MM.1S (cell line): ENCODE measurements around the gene TUBA4B.

ENCODE experiments used
- DNase-seq: peaks from one replicate; pipeline ENCODE4 v3.0.0-alpha.2; 2015
- H2AFZ ChIP-seq: fragments of 300-600 bp; sonication (generic); 2 replicates; pipeline ENCODE4 v1.6.0; 2016; ENCODE audit warnings: antibody characterized with exemption, low read length
- H3F3A ChIP-seq: fragments of 300-600 bp; sonication (generic); 2 replicates; pipeline ENCODE4 v1.6.1; 2016; ENCODE audit warnings: mild to moderate bottlenecking, antibody characterized with exemption, low read length, moderate library complexity, mixed read lengths; ENCODE audit not compliant: insufficient read depth
- H3K27ac ChIP-seq: fragments of 300-600 bp; sonication (generic); 2 replicates; pipeline ENCODE4 v1.5.1; 2016; ENCODE audit warnings: mild to moderate bottlenecking, low read length
- H3K27me3 ChIP-seq: fragments of 300-600 bp; sonication (generic); replicated peaks from 2 replicates; pipeline ENCODE4 v1.6.0; 2016; ENCODE audit warnings: low read length; ENCODE audit not compliant: insufficient read depth
- H3K36me3 ChIP-seq: fragments of 300-600 bp; sonication (generic); replicated peaks from 2 replicates; pipeline ENCODE4 v1.6.1; 2016; ENCODE audit warnings: mild to moderate bottlenecking, low read length, mixed read lengths; ENCODE audit not compliant: insufficient read depth
- H3K4me1 ChIP-seq: fragments of 300-600 bp; sonication (generic); 2 replicates; pipeline ENCODE4 v1.6.1; 2016; ENCODE audit warnings: low read length, mixed read lengths
- H3K4me2 ChIP-seq: fragments of 300-600 bp; sonication (generic); 2 replicates; pipeline ENCODE4 v1.6.0; 2016; ENCODE audit warnings: low read depth, low read length
- H3K4me3 ChIP-seq: fragments of 300-600 bp; sonication (generic); 2 replicates; pipeline ENCODE4 v1.5.1; 2016; ENCODE audit warnings: low read length, mixed read lengths
- H3K79me2 ChIP-seq: fragments of 300-600 bp; sonication (generic); 2 replicates; pipeline ENCODE4 v1.6.1; 2016; ENCODE audit warnings: mixed run types, low read length, mixed read lengths
- H3K9ac ChIP-seq: fragments of 300-600 bp; sonication (generic); 2 replicates; pipeline ENCODE4 v1.6.1; 2016; ENCODE audit warnings: low read length, mixed read lengths
- H3K9me2 ChIP-seq: fragments of 300-600 bp; sonication (generic); replicated peaks from 2 replicates; pipeline ENCODE4 v1.6.1; 2016; ENCODE audit warnings: mild to moderate bottlenecking, low read length, mixed read lengths; ENCODE audit not compliant: insufficient read depth
- H3K9me3 ChIP-seq: fragments of 300-600 bp; sonication (generic); replicated peaks from 2 replicates; pipeline ENCODE4 v1.6.1; 2016; ENCODE audit warnings: mild to moderate bottlenecking, low read length, mixed read lengths; ENCODE audit not compliant: insufficient read depth
- H4K20me1 ChIP-seq: fragments of 300-600 bp; sonication (generic); 2 replicates; pipeline ENCODE4 v1.6.1; 2016; ENCODE audit warnings: mild to moderate bottlenecking, low read length, moderate library complexity, mixed read lengths; ENCODE audit not compliant: insufficient read depth
- EZH2 ChIP-seq: fragments of 300-600 bp; sonication (generic); optimal IDR thresholded peaks from 2 replicates; pipeline ENCODE3; 2017; ENCODE audit warnings: low read depth, mild to moderate bottlenecking, antibody characterized with exemption, low read length, mixed read lengths
- EZH2phosphoT487 ChIP-seq: fragments of 300-600 bp; sonication (generic); IDR thresholded peaks from 2 replicates; pipeline ENCODE4 v1.6.1; 2018; ENCODE audit warnings: antibody characterized with exemption, low read length
- TF ChIP-seq, protein P1 (sequence below): fragments of 300-600 bp; sonication (generic); IDR thresholded peaks from 2 replicates; pipeline ENCODE4 v1.5.1; 2016; ENCODE audit warnings: antibody characterized with exemption, low read length, mixed read lengths

The TUBA4B gene

DNA sequence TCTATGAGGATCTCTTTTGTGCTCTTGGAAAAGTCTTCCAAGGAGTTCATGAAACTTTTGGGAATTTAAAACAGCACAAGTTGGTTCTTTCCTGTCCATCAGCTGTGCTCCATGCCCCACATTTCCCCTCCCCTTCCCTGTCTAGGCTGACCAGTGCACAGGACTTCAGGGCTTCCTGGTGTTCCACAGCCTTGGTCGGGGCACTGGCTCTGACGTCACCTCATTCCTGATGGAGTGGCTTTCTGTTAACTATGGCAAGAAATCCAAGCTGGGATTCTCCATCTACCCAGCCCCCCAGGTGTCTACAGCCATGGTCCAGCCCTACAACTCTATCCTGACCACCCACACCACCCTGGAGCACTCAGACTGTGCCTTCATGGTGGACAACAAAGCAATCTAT lies 18.0 kb downstream of the TUBA4B start:
- no peaks in the 10 kb centered on the region for H3K9me3 ChIP-seq
- H2AFZ ChIP-seq, result no peak overlapping the region
- H3K79me2 ChIP-seq, result no peaks in the 10 kb centered on the region
- H3K9ac ChIP-seq, result no peak overlapping the region
- no peaks in the 10 kb centered on the region for H4K20me1 ChIP-seq
- H3K27me3 ChIP-seq, result no peaks in the 10 kb centered on the region
- no peak overlapping the region for H3K4me2 ChIP-seq
- no peaks in the 10 kb centered on the region for H3F3A ChIP-seq
- H3K9me2 ChIP-seq, result no peaks in the 10 kb centered on the region
- no peaks in the 10 kb centered on the region for H3K36me3 ChIP-seq
- TF ChIP-seq, protein P1, sequence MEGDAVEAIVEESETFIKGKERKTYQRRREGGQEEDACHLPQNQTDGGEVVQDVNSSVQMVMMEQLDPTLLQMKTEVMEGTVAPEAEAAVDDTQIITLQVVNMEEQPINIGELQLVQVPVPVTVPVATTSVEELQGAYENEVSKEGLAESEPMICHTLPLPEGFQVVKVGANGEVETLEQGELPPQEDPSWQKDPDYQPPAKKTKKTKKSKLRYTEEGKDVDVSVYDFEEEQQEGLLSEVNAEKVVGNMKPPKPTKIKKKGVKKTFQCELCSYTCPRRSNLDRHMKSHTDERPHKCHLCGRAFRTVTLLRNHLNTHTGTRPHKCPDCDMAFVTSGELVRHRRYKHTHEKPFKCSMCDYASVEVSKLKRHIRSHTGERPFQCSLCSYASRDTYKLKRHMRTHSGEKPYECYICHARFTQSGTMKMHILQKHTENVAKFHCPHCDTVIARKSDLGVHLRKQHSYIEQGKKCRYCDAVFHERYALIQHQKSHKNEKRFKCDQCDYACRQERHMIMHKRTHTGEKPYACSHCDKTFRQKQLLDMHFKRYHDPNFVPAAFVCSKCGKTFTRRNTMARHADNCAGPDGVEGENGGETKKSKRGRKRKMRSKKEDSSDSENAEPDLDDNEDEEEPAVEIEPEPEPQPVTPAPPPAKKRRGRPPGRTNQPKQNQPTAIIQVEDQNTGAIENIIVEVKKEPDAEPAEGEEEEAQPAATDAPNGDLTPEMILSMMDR, result no peak
- TF ChIP-seq EZH2 (no peak), EZH2phosphoT487 (no peak)
- H3K4me1 ChIP-seq, result no peaks in the 10 kb centered on the region
- no peak for DNase-seq
- no peak overlapping the region for H3K27ac ChIP-seq
- H3K4me3 ChIP-seq, result no peak overlapping the region

DNA sequence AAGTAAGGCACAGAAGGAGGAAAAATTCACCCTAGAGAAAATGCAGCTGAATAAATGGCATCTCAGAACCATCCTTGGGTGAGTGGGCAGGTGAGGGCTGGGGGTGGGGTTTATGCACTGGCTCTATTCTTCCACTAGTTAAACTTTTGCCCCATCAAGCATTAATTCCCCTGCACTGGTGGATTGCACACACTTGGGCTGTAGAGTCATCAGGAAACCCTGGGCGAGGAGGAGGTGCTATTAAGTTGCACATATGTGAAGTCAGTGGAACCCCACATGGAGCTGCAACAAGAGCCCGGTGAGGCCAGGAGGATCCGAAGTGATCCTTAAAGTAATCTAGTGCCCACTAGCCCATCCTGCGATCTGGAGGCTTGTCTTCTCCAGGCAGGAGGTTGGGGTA lies 19.3 kb downstream of the TUBA4B start:
- Histone ChIP-seq H3K9me3 (no peaks in the 10 kb centered on the region), H4K20me1 (no peaks in the 10 kb centered on the region), H3K4me1 (peaks cover 4% of the 10 kb centered on the region; the same call in 1 of the 2 replicates), H3K79me2 (no peaks in the 10 kb centered on the region), H3K9me2 (no peaks in the 10 kb centered on the region), H3K27ac (no peak overlapping the region), H3K36me3 (no peaks in the 10 kb centered on the region), H3F3A (no peaks in the 10 kb centered on the region), H2AFZ (no peak overlapping the region), H3K4me3 (no peak overlapping the region), H3K4me2 (no peak overlapping the region), H3K9ac (no peak overlapping the region), H3K27me3 (no peaks in the 10 kb centered on the region)
- DNase-seq, result no peak
- TF ChIP-seq EZH2 (no peak), EZH2phosphoT487 (no peak)
- TF ChIP-seq, protein P1, result no peak

DNA sequence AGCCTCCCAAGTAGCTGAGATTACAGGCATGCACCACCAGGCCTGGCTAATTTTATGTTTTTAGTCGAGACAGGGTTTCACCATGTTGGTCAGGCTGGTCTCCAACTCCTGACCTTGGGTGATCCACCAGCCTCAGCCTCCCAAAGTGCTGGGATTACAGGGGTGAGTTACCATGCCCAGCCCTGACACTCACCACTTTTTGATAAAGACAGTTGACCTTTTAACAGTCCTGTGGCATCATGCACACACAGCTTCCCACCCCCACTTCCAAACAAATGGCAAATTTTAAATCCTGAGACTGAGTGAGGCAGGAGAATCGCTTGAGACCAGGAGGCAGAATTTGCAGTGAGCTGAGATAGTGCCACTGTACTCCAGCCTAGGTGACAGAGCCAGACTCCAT lies 20.0 kb downstream of the TUBA4B start:
- DNase-seq, result no peak

More for the DNA sequence above, 20.0 kb downstream of the TUBA4B start:
- no peak overlapping the region for H3K27ac ChIP-seq
- no peaks in the 10 kb centered on the region for H3K9me2 ChIP-seq
- no peak overlapping the region for H3K4me2 ChIP-seq
- H3K9me3 ChIP-seq, result no peaks in the 10 kb centered on the region
- no peak overlapping the region for H3K9ac ChIP-seq
- H3F3A ChIP-seq, result 0 out of 2 replicates have a peak, but pooled peaks cover 2% of the 10 kb centered on the region
- no peaks in the 10 kb centered on the region for H4K20me1 ChIP-seq
- H3K4me3 ChIP-seq, result no peak overlapping the region
- no peaks in the 10 kb centered on the region for H3K79me2 ChIP-seq
- H2AFZ ChIP-seq, result no peak overlapping the region
- no peaks in the 10 kb centered on the region for H3K27me3 ChIP-seq
- peaks cover 7% of the 10 kb centered on the region for H3K4me1 ChIP-seq
- H3K36me3 ChIP-seq, result no peaks in the 10 kb centered on the region
- TF ChIP-seq, protein P1, result no peak
- TF ChIP-seq EZH2phosphoT487 (no peak), EZH2 (no peak)
